ENCODE measurements around the gene DIO1. TPM values are rescaled to one million over a fixed set of nuclear protein-coding genes. Genes with fewer than 3 reads are reported as not detected.
A peak's percentile ranks its signal among the peaks of the same experiment; 100 is the strongest.

Gene DIO1
- total and polyA plus RNA-seq, 9 of the 15 experiments (the other 6 are each of a cell fraction or from before 2014, with no cell fraction given), result not detected

DNA sequence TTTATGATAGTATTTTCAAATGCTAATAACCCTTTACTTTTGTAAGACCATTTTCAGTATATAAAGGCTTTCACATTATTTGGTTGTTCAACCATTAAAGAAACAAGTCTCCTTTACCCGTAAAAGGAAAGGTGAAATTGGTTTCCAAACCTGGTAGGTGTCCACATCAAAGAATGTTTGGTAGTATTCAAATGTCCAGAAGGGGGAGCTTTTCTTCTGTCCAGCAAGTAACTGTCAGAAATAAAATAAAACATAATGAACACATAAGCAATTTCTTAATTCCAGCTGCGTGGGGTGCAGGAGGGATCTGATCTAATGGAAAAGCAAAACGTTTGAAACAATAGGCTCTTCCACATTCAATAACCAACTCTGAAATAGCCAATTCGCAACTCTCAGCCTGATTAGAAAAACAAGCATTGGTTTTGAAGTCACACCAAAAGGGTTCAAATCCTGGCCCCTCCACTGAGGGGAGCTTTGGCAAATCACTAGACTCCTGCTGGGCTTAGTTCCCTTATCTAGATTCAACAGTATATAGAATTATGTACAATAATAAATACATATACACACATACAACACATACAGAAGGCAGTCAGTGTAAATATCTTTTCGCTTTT is 15.4 kb upstream of the DIO1 start (continued):
- no peak for TF ChIP-seq SP2 (IDR thresholded peaks at IDR 0.05; ENCODE audit: extremely low read depth, low read depth, low read length, poor library complexity, severe bottlenecking)
- no peak for TF ChIP-seq SP1 (CRISPR knock-in tag; IDR thresholded peaks at IDR 0.05)
- TF ChIP-seq HMG20B (CRISPR knock-in tag; IDR thresholded peaks at IDR 0.05), result no peak
- no peak for TF ChIP-seq SIN3A (IDR thresholded peaks at IDR 0.05; ENCODE audit: borderline replicate concordance in 2 of 2, control insufficient read depth in 1 of 2, low read depth in 2 of 2, low read length in 2 of 2)
- TF ChIP-seq TOE1 (IDR thresholded peaks at IDR 0.05; ENCODE audit: borderline replicate concordance), result no peak
- no peak for TF ChIP-seq TOE1 (CRISPR knock-in tag; IDR thresholded peaks at IDR 0.05; ENCODE audit: borderline replicate concordance, low read depth)
- no peak for TF ChIP-seq ZNF212 (CRISPR knock-in tag; IDR thresholded peaks at IDR 0.05)
- TF ChIP-seq PRPF4 (IDR thresholded peaks at IDR 0.05; ENCODE audit: insufficient read depth, low read depth, low read length, poor library complexity, severe bottlenecking), result no peak
- TF ChIP-seq TCF7L2 (IDR thresholded peaks at IDR 0.05; ENCODE audit: low read depth, low read length), result no peak
- TF ChIP-seq, protein P1, sequence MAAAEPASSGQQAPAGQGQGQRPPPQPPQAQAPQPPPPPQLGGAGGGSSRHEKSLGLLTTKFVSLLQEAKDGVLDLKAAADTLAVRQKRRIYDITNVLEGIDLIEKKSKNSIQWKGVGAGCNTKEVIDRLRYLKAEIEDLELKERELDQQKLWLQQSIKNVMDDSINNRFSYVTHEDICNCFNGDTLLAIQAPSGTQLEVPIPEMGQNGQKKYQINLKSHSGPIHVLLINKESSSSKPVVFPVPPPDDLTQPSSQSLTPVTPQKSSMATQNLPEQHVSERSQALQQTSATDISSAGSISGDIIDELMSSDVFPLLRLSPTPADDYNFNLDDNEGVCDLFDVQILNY (CRISPR knock-in tag; IDR thresholded peaks at IDR 0.05), result no peak
- TF ChIP-seq POLR3A (IDR thresholded peaks at IDR 0.05; ENCODE audit: borderline replicate concordance, extremely low read depth, insufficient read depth, insufficient read length), result no peak
- TF ChIP-seq ZNF316 (IDR thresholded peaks at IDR 0.05), result no peak
- TF ChIP-seq RBFOX2 (IDR thresholded peaks at IDR 0.05; ENCODE audit: low read depth, low read length), result no peak
- TF ChIP-seq ETV5 (CRISPR knock-in tag; IDR thresholded peaks at IDR 0.05; ENCODE audit: low read depth), result no peak
- TF ChIP-seq RBBP5 (IDR thresholded peaks at IDR 0.05; ENCODE audit: borderline replicate concordance, insufficient read depth, low read length, poor library complexity, severe bottlenecking), result no peak
- TF ChIP-seq CBFA2T2 (conservative IDR thresholded peaks at IDR 0.05), result no peak
- TF ChIP-seq BRF1 (IDR thresholded peaks at IDR 0.05; ENCODE audit: borderline replicate concordance, extremely low read depth, insufficient read length), result no peak
- no peak for TF ChIP-seq SRSF7 (optimal IDR thresholded peaks at IDR 0.05; ENCODE audit: low read depth, low read length)
- no peak for TF ChIP-seq RFX5 (IDR thresholded peaks at IDR 0.05; ENCODE audit: low read depth, low read length)
- no peak for TF ChIP-seq ZNF717 (CRISPR knock-in tag; IDR thresholded peaks at IDR 0.05)
- no peak for TF ChIP-seq FOXA1 (IDR thresholded peaks at IDR 0.05; ENCODE audit: borderline replicate concordance)
- TF ChIP-seq RAD21 (CRISPR knock-in tag; conservative IDR thresholded peaks at IDR 0.05 in 1 of 2, IDR thresholded peaks at IDR 0.05 in 1 of 2), result peak; percentile 66 to 83
- no peak for TF ChIP-seq YY1 (IDR thresholded peaks at IDR 0.05; ENCODE audit: borderline replicate concordance in 1 of 3, control insufficient read depth in 1 of 3, extremely low read depth in 1 of 3, insufficient read depth in 3 of 3, insufficient read length in 1 of 3, insufficient replicate concordance in 2 of 3, low read depth in 1 of 3, low read length in 2 of 3)
- TF ChIP-seq, protein P2, sequence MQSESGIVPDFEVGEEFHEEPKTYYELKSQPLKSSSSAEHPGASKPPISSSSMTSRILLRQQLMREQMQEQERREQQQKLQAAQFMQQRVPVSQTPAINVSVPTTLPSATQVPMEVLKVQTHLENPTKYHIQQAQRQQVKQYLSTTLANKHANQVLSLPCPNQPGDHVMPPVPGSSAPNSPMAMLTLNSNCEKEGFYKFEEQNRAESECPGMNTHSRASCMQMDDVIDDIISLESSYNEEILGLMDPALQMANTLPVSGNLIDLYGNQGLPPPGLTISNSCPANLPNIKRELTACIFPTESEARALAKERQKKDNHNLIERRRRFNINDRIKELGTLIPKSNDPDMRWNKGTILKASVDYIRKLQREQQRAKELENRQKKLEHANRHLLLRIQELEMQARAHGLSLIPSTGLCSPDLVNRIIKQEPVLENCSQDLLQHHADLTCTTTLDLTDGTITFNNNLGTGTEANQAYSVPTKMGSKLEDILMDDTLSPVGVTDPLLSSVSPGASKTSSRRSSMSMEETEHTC (IDR thresholded peaks at IDR 0.05), result no peak
- TF ChIP-seq TFAM (CRISPR knock-in tag; conservative IDR thresholded peaks at IDR 0.05), result no peak
